ENCODE measurements around the gene RBM15. TPM values are rescaled to one million over a fixed set of nuclear protein-coding genes. Genes with fewer than 3 reads are reported as not detected.

RBM15 gene
- total and polyA plus RNA-seq, 10 donors, result 3.6 to 63.7 (median 37.5) TPM

- Histone ChIP-seq H3K36me3 (no peaks in the 10 kb centered on the region), H3K4me3 (no peak overlapping the region), H3K27me3 (replicated peaks in 1 of 7) (no peaks in the 10 kb centered on the region), H3K4me1 (peaks cover 3 to 49% (median 15%) of the 10 kb centered on the region in 6 donors), H3K27ac (peak overlapping the region in 6 of 8 donors; percentile 22 to 44 (median 28)), H3K9me3 (no peaks in the 10 kb centered on the region)
- TF ChIP-seq CTCF (IDR thresholded peaks at IDR 0.05 in 8 of 11, conservative IDR thresholded peaks at IDR 0.05 in 3 of 11), result no peak
- TF ChIP-seq POLR2A (IDR thresholded peaks at IDR 0.05), result no peak
- no peak for TF ChIP-seq POLR2AphosphoS5 (IDR thresholded peaks at IDR 0.05)
- 71 to 100% (median 94%) methylated on average over 1 of the region's 1 CpG for WGBS, 5 donors
- DNase-seq, result no peak
- intact Hi-C loops (cut with DNase I; ENCODE audit: low total_unique reads), result no loop called here
Observed at GRCh38 chr1:110309139-110309538, 30.0 kb upstream of the RBM15 start.

DNA sequence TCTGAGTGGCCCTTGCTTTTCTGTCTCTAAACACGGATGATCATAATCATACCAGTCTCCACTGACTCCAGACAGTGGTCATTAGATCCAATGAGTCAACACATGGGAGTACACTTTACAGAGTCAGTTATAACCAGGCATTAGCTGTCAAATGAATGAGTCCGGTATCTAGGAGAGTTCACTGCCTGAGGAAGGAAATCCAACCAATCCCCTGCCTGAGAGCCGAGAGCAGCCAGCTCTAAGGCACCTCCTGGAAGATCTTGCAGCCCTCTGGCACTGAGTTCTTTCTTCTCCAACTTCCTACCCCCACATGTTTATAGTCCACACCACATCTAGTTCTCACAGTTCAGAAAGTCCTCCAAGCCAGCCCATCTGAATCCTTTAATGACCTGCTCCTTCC, 29.4 kb upstream of the RBM15 start:
- H3K27me3 ChIP-seq (replicated peaks in 1 of 7), result no peaks in the 10 kb centered on the region
- no peak for DNase-seq
- WGBS, 5 donors, result 72 to 87% (median 79%) methylated on average over 3 of the region's 3 CpGs
- peaks cover 3 to 49% (median 15%) of the 10 kb centered on the region in 6 donors for H3K4me1 ChIP-seq
- H3K4me3 ChIP-seq, result no peak overlapping the region
- H3K9me3 ChIP-seq, result no peaks in the 10 kb centered on the region
- H3K27ac ChIP-seq, result peak overlapping the region in 6 of 8 donors; percentile 26 to 56 (median 36)
- no peaks in the 10 kb centered on the region for H3K36me3 ChIP-seq
- intact Hi-C loops (cut with DNase I; ENCODE audit: low total_unique reads), result loop anchor here (10.0 kb wide), 1 partner anchor 155 kb away; no protein-coding TSS in a partner anchor
- no peak for TF ChIP-seq POLR2AphosphoS5 (IDR thresholded peaks at IDR 0.05)
- TF ChIP-seq CTCF (IDR thresholded peaks at IDR 0.05 in 8 of 11, conservative IDR thresholded peaks at IDR 0.05 in 3 of 11), result no peak
- no peak for TF ChIP-seq POLR2A (IDR thresholded peaks at IDR 0.05)

GRCh38 chr1:110310300-110310699, 28.9 kb upstream of the RBM15 start:
- no peak overlapping the region for H3K4me3 ChIP-seq
- intact Hi-C loops (cut with DNase I; ENCODE audit: low total_unique reads), result loop anchor here (10.0 kb wide), 1 partner anchor 155 kb away; no protein-coding TSS in a partner anchor
- DNase-seq, result no peak
- H3K27me3 ChIP-seq (replicated peaks in 1 of 7), result no peaks in the 10 kb centered on the region
- TF ChIP-seq POLR2A (IDR thresholded peaks at IDR 0.05), result no peak
- TF ChIP-seq CTCF (IDR thresholded peaks at IDR 0.05 in 8 of 11, conservative IDR thresholded peaks at IDR 0.05 in 3 of 11), result no peak
- TF ChIP-seq POLR2AphosphoS5 (IDR thresholded peaks at IDR 0.05), result no peak
- peaks cover 3 to 49% (median 15%) of the 10 kb centered on the region in 6 donors for H3K4me1 ChIP-seq
- WGBS, 5 donors, result 79 to 100% (median 83%) methylated on average over 3 to 7 of the region's 7 CpGs
- H3K36me3 ChIP-seq, result no peaks in the 10 kb centered on the region
- H3K27ac ChIP-seq, result peak overlapping the region in 5 of 8 donors; percentile 26 to 56 (median 43)
- no peaks in the 10 kb centered on the region for H3K9me3 ChIP-seq

- intact Hi-C loops (cut with DNase I; ENCODE audit: low total_unique reads), result loop anchor here (2.0 to 10.0 kb wide), 2 partner anchors 110 to 152 kb away; no protein-coding TSS in a partner anchor
- peak; percentile 93 for DNase-seq
Observed at GRCh38 chr1:110312188-110313121, 26.7 kb upstream of the RBM15 start.

More at GRCh38 chr1:110312188-110313121, 26.7 kb upstream of the RBM15 start:
- 44 to 57% (median 50%) methylated on average over 12 to 14 of the region's 14 CpGs for WGBS, 5 donors
- TF ChIP-seq CTCF (IDR thresholded peaks at IDR 0.05 in 8 of 11, conservative IDR thresholded peaks at IDR 0.05 in 3 of 11), result peak; percentile 86 to 99 (median 93)
- TF ChIP-seq POLR2A (IDR thresholded peaks at IDR 0.05), result no peak
- peak; percentile 32 to 53 (median 35) for TF ChIP-seq POLR2AphosphoS5 (IDR thresholded peaks at IDR 0.05)
- no peaks in the 10 kb centered on the region for H3K27me3 ChIP-seq (replicated peaks in 1 of 7)
- H3K4me1 ChIP-seq, result peaks cover 3 to 28% (median 15%) of the 10 kb centered on the region in 6 donors
- no peaks in the 10 kb centered on the region for H3K9me3 ChIP-seq
- H3K4me3 ChIP-seq, result no peak overlapping the region
- H3K36me3 ChIP-seq, result no peaks in the 10 kb centered on the region
- no peak overlapping the region for H3K27ac ChIP-seq

All from spleen (tissue), 11 donors.